Transverse colon (tissue), 4 donors: ENCODE data around the gene PPM1A. TPM values are rescaled to one million over a fixed set of nuclear protein-coding genes. Genes with fewer than 3 reads are reported as not detected.

Source experiments
- DNase-seq: peaks from one replicate; pipeline ENCODE4 v3.0.0-alpha.2; 2019
- H3K27ac ChIP-seq, 4 donors: fragments of 200-600 bp; sonication (generic); 2 replicates each; pipeline ENCODE4 v1.5.1; 2016 to 2018; ENCODE audit warnings: inconsistent platforms in 4 of 4
- H3K27me3 ChIP-seq: fragments of 200-600 bp; sonication (generic); 2 replicates; pipeline ENCODE4 v1.5.1; 2017; ENCODE audit warnings: inconsistent platforms
- H3K36me3 ChIP-seq, 4 donors: fragments of 200-600 bp; sonication (generic); 2 replicates each; pipeline ENCODE4 v1.5.1; 2017 to 2019; ENCODE audit warnings: inconsistent platforms in 4 of 4
- H3K4me1 ChIP-seq, 4 donors: fragments of 200-600 bp; sonication (generic); 2 replicates each; pipeline ENCODE4 v1.5.1; 2017 to 2020; ENCODE audit warnings: inconsistent platforms in 4 of 4
- H3K4me3 ChIP-seq, 4 donors: fragments of 200-600 bp; sonication (generic); 1 replicate in 1 of 4; 2 replicates in 3 of 4; pipeline versions ENCODE4 v1.5.1 to v1.6.1; 2017 to 2019; ENCODE audit warnings: inconsistent platforms in 4 of 4
- H3K9me3 ChIP-seq, 2 donors: fragments of 200-600 bp; sonication (generic); 2 replicates each; pipeline ENCODE4 v1.5.1; 2017 to 2019; ENCODE audit warnings: inconsistent platforms in 2 of 2
- EP300 ChIP-seq: sonication (generic); formaldehyde crosslinking; IDR thresholded peaks from one replicate; pipeline ENCODE4 v1.6.1; 2017; ENCODE audit warnings: antibody characterized with exemption, low read depth
- POLR2A ChIP-seq: fragments of 450-650 bp; IDR thresholded peaks from one replicate; pipeline ENCODE4 v1.6.1; 2016; ENCODE audit warnings: antibody characterized with exemption, mild to moderate bottlenecking, moderate library complexity
- POLR2AphosphoS5 ChIP-seq, 3 donors: sonication (generic); formaldehyde crosslinking; IDR thresholded peaks; one replicate each; pipeline ENCODE4 v1.6.1; 2016; ENCODE audit warnings: antibody characterized with exemption in 3 of 3
- WGBS, 2 donors: methylation state at CpG; one replicate each; pipeline ENCODE4 v1.1.5; 2018; ENCODE audit warnings: low coverage in 1 of 2; 5-methylcytosine and 5-hydroxymethylcytosine counted together
- in situ Hi-C, 4 donors: fragments of 200-750 bp; cut with MboI; loops; one replicate each; pipeline versions ENCODE4 v1.15.0 to v1.15.1; 2017; ENCODE audit warnings: low sequenced_read_pairs in 3 of 4, low pct_ligation_motif_present in 1 of 4, low pct_unique_long_range_greater_than_20kb in 1 of 4
- intact Hi-C: fragments of 100-400 bp; cut with DNase I; formaldehyde crosslinking; loops from one replicate; pipeline ENCODE4 v1.15.1; 2023; ENCODE audit warnings: low total_unique reads
- total RNA-seq, 4 donors: library from RNA; depleted of rRNA; stranded (reverse); fragments of >200 nt; gene quantifications; one replicate each; pipeline ENCODE4 v1.1.0, GENCODE V29; 2016
- TF ChIP-seq, protein P1 (sequence below), 5 experiments: fragments of 200-600 bp in 3 of 5; fragments of 450-650 bp in 2 of 5; sonication (generic) in 3 of 5; IDR thresholded peaks; 1 replicate in 2 of 5; 2 replicates in 3 of 5; pipeline ENCODE4 v1.5.1; 2016 to 2017; ENCODE audit warnings: antibody characterized with exemption in 5 of 5, inconsistent platforms in 3 of 5, mild to moderate bottlenecking in 2 of 5, moderate library complexity in 1 of 5

Gene PPM1A
- total RNA-seq, 4 donors from 2014 or later, result 64.0 to 146 (median 93.2) TPM

GRCh38 chr14:60227291-60227690, 21.7 kb upstream of the PPM1A start:
- no peaks in the 10 kb centered on the region for H3K36me3 ChIP-seq
- H3K9me3 ChIP-seq, result peaks cover 0 to 6% of the 10 kb centered on the region in 2 donors
- H3K4me1 ChIP-seq, result peaks cover 0 to 3% (median 0%) of the 10 kb centered on the region in 4 donors
- no peaks in the 10 kb centered on the region for H3K27me3 ChIP-seq
- intact Hi-C loops (no loop called here), in situ Hi-C loops (no loop called here)
- no peak for DNase-seq
- H3K4me3 ChIP-seq, result no peak overlapping the region
- no peak for TF ChIP-seq POLR2A
- no peak for TF ChIP-seq POLR2AphosphoS5 (IDR thresholded peaks at IDR 0.05)
- no peak for TF ChIP-seq EP300
- TF ChIP-seq, protein P1, sequence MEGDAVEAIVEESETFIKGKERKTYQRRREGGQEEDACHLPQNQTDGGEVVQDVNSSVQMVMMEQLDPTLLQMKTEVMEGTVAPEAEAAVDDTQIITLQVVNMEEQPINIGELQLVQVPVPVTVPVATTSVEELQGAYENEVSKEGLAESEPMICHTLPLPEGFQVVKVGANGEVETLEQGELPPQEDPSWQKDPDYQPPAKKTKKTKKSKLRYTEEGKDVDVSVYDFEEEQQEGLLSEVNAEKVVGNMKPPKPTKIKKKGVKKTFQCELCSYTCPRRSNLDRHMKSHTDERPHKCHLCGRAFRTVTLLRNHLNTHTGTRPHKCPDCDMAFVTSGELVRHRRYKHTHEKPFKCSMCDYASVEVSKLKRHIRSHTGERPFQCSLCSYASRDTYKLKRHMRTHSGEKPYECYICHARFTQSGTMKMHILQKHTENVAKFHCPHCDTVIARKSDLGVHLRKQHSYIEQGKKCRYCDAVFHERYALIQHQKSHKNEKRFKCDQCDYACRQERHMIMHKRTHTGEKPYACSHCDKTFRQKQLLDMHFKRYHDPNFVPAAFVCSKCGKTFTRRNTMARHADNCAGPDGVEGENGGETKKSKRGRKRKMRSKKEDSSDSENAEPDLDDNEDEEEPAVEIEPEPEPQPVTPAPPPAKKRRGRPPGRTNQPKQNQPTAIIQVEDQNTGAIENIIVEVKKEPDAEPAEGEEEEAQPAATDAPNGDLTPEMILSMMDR (IDR thresholded peaks at IDR 0.05), result no peak
- WGBS, 2 donors, result 74 to 88% methylated on average over 1 of the region's 1 CpG
- H3K27ac ChIP-seq, result no peak overlapping the region

GRCh38 chr14:60229614-60230013, 19.4 kb upstream of the PPM1A start:
- peaks cover 0 to 11% of the 10 kb centered on the region in 2 donors for H3K9me3 ChIP-seq
- in situ Hi-C loops, result no loop called here
- no peaks in the 10 kb centered on the region for H3K36me3 ChIP-seq
- no peak overlapping the region for H3K27ac ChIP-seq
- no peak for TF ChIP-seq POLR2AphosphoS5 (IDR thresholded peaks at IDR 0.05)
- TF ChIP-seq, protein P1 (IDR thresholded peaks at IDR 0.05), result no peak
- no peak for TF ChIP-seq POLR2A
- no peak for TF ChIP-seq EP300
- H3K4me3 ChIP-seq, result no peak overlapping the region
- intact Hi-C loops, result no loop called here
- H3K4me1 ChIP-seq, result peaks cover 0 to 3% (median 0%) of the 10 kb centered on the region in 4 donors
- no peaks in the 10 kb centered on the region for H3K27me3 ChIP-seq
- no peak for DNase-seq

DNA sequence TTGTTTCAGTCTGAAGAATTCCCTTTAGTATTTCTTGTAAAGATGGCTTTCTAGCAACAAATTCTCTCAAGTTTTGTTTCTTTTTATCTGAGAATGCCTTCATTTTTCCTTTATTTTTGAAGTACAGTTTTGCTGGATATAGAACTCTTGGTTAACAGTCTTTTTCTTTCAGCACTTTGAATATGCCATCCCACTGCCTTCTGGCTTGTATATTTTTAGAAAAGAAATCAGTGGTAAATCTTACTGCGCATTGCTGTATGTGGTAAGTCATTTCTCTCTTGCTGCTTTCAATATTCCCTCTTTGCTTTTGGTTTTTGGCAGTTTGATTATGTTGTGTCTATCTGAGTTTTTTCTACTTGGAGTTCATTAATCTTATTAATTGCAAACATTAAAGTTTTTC, 16.8 kb upstream of the PPM1A start:
- Histone ChIP-seq H3K4me3 (no peak overlapping the region), H3K27me3 (no peaks in the 10 kb centered on the region), H3K27ac (no peak overlapping the region), H3K4me1 (peaks cover 0 to 12% (median 0%) of the 10 kb centered on the region in 4 donors), H3K9me3 (peaks cover 0 to 11% of the 10 kb centered on the region in 2 donors), H3K36me3 (no peaks in the 10 kb centered on the region)
- no peak for DNase-seq
- TF ChIP-seq, protein P1 (IDR thresholded peaks at IDR 0.05), result no peak
- TF ChIP-seq POLR2A (no peak), EP300 (no peak), POLR2AphosphoS5 (IDR thresholded peaks at IDR 0.05) (no peak)
- 100% methylated on average over 1 of the region's 1 CpG for WGBS, 2 donors
- in situ Hi-C loops, result no loop called here
- intact Hi-C loops, result no loop called here

DNA sequence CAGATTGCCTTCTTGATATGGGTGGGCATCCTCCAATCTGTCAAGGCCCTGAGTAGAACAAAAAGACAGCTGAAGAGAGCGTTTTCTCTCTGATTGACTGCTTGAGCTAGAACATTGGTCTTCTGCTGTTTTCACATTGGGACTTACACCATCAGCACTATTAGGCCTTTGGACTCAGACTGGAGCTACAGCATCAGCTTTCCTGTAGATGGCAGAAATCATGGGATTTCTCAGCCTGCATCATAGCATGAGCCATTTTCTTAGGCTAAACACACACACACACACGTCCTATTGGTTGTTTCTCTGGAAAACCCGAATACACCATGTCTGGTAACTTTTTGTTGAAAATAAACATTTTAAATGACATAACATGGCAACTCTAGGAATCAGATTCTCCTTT, 15.8 kb upstream of the PPM1A start:
- WGBS, 2 donors, result 93 to 100% methylated on average over 1 to 3 of the region's 3 CpGs
- TF ChIP-seq POLR2AphosphoS5 (IDR thresholded peaks at IDR 0.05), result no peak
- TF ChIP-seq POLR2A, result no peak
- TF ChIP-seq EP300, result no peak
- TF ChIP-seq, protein P1 (IDR thresholded peaks at IDR 0.05), result no peak
- Histone ChIP-seq H3K27ac (no peak overlapping the region), H3K4me3 (no peak overlapping the region), H3K27me3 (no peaks in the 10 kb centered on the region), H3K9me3 (peaks cover 0 to 11% of the 10 kb centered on the region in 2 donors), H3K36me3 (no peaks in the 10 kb centered on the region), H3K4me1 (peaks cover 0 to 11% (median 0%) of the 10 kb centered on the region in 4 donors)
- no peak for DNase-seq
- in situ Hi-C loops, result no loop called here
- intact Hi-C loops, result no loop called here
